K562 (cell line): ENCODE data around the gene HPS4.

Experiments used
- CEBPB ChIP-seq: fragments of 450-650 bp; IDR thresholded peaks from 2 replicates; pipeline ENCODE4 v1.6.1; 2016; ENCODE audit warnings: missing genetic modification characterization, missing compliant biosample characterization
- CTCF ChIP-seq, 3 experiments: IDR thresholded peaks in 2 of 3; conservative IDR thresholded peaks in 1 of 3; 2 replicates each; pipeline ENCODE4 v1.5.1; 2011 to 2012; ENCODE audit warnings: low read length in 3 of 3, mild to moderate bottlenecking in 3 of 3, control low read depth in 2 of 3, improper control_type of control experiment in 1 of 3, inconsistent platforms in 1 of 3, low read depth in 1 of 3, mixed read lengths in 1 of 3, moderate library complexity in 1 of 3; ENCODE audit not compliant: insufficient read depth in 2 of 3
- CUX1 ChIP-seq: fragments of 200-800 bp; sonication (Bioruptor generic); IDR thresholded peaks from 2 replicates; pipeline ENCODE4 v1.6.1; 2016; ENCODE audit warnings: missing genetic modification characterization, missing compliant biosample characterization
- E4F1 ChIP-seq: fragments of 250-450 bp; sonication (Bioruptor Pico); IDR thresholded peaks from 2 replicates; pipeline ENCODE4 v1.5.0; 2021; ENCODE audit warnings: mild to moderate bottlenecking, borderline replicate concordance
- EHMT2 ChIP-seq: fragments of 450-650 bp; IDR thresholded peaks from 2 replicates; pipeline ENCODE4 v1.6.1; 2018; ENCODE audit warnings: antibody characterized with exemption
- FOXK2 ChIP-seq, 2 experiments: fragments of 450-650 bp; IDR thresholded peaks in 1 of 2; conservative IDR thresholded peaks in 1 of 2; 2 replicates each; pipeline ENCODE4 v1.6.1; 2016; ENCODE audit warnings: low read depth in 2 of 2, mild to moderate bottlenecking in 1 of 2
- LEF1 ChIP-seq: fragments of 450-650 bp; IDR thresholded peaks from 2 replicates; pipeline ENCODE4 v1.6.1; 2016; ENCODE audit warnings: mild to moderate bottlenecking
- MAX ChIP-seq: sonication (generic); formaldehyde crosslinking; IDR thresholded peaks from 2 replicates; pipeline ENCODE4 v1.9.0; 2022; ENCODE audit warnings: mild to moderate bottlenecking, missing genetic modification reagents
- MTA1 ChIP-seq: fragments of 450-650 bp; IDR thresholded peaks from 2 replicates; pipeline ENCODE4 v1.6.1; 2017; ENCODE audit warnings: borderline replicate concordance
- NCOA1 ChIP-seq: fragments of 450-650 bp; IDR thresholded peaks from 2 replicates; pipeline ENCODE4 v1.6.1; 2016; ENCODE audit warnings: low read depth
- RBM34 ChIP-seq: fragments of 200-400 bp; formaldehyde crosslinking; IDR thresholded peaks from 2 replicates; pipeline ENCODE4 v1.6.1; 2018; ENCODE audit warnings: low read length, borderline replicate concordance; ENCODE audit not compliant: insufficient read depth
- SETDB1 ChIP-seq: IDR thresholded peaks from one replicate; pipeline ENCODE4 v1.6.1; 2012; ENCODE audit warnings: low read length, control low read depth, inconsistent platforms
- ZNF512 ChIP-seq: IDR thresholded peaks from 2 replicates; pipeline ENCODE4 v1.6.1; 2016; ENCODE audit warnings: missing genetic modification characterization, missing compliant biosample characterization
- ZNF707 ChIP-seq: fragments of 250-450 bp; sonication (Bioruptor Pico); conservative IDR thresholded peaks from 2 replicates; pipeline ENCODE4 v1.8.0; 2022; ENCODE audit warnings: inconsistent platforms, mild to moderate bottlenecking, moderate library complexity

- TF ChIP-seq CUX1 (CRISPR knock-in tag) (no peak), EHMT2 (no peak), NCOA1 (no peak), FOXK2 (conservative IDR thresholded peaks at IDR 0.05 in 1 of 2, IDR thresholded peaks at IDR 0.05 in 1 of 2; ENCODE audit: low read depth in 2 of 2) (no peak), RBM34 (no peak), CTCF (IDR thresholded peaks at IDR 0.05 in 2 of 3, conservative IDR thresholded peaks at IDR 0.05 in 1 of 3; ENCODE audit: insufficient read depth in 2 of 3, low read depth in 1 of 3, low read length in 3 of 3) (no peak), ZNF512 (tag) (no peak), SETDB1 (no peak), LEF1 (no peak), CEBPB (tag) (no peak), ZNF707 (no peak), MAX (CRISPR knock-in tag) (no peak), E4F1 (CRISPR knock-in tag) (no peak), MTA1 (no peak)
These were observed 35.2 kb downstream of the HPS4 start for GRCh38 chr22:26448334-26448733.
